Measurements from ENCODE around the gene GIT1.

The GIT1 gene

DNA sequence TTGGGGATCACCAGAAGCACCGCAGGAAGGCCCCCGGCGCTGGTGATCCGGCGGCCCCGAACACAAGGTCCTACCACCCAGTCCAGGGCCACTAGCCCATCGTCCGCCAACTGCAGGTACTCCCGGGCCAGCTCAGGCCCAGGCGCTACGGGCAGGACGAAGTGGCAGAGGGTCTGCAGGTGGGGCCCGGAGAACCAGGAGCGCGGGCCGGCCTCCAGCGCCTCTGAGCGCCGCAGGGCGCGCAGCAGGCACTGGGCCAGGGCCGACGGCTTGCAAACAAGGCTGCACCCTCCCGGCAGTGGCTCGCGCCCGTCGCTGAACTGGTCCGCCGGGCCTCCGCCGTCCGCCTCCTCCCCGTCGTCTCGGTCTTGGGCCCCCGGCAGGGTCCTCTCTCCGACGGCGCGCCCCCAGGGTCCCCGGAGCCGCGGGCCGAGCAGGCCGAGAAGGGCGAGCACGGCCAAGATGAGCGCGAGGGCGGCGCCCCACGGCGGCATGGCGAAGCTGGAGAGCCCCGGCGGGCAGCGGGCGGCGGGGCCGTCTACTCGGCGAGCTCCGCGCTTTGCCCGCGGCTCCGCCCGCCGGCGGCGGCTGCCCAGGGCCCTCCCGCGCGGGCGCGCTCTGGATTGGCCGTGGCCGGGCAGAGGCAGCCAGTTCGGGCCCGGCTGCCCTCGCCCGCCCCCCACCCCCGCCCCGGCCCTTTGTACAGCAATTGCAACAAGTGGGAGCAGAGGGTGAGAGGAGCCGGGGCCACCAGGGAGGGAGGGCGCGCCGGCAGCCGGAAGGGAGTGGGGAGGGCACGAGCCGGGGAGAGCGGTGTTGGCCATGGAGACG is 22.8 kb downstream of the GIT1 start, which contains the start of gene ABHD15:
TSS of gene ABHD15 (minus strand) at position 565 of the 831 bp plus-strand sequence. CDS start at position 494, 71 bp downstream.
- Histone ChIP-seq H3K4me3 (replicated peaks; ENCODE audit: insufficient read depth, low read length) (peak within 1 kb of the TSS; percentile 76), H3K27me3 (ENCODE audit: insufficient read depth, poor library complexity, severe bottlenecking) (no peaks in the 10 kb centered on the region), H3K27ac (replicated peaks) (peak within 1 kb of the TSS; percentile 80)
- peak; percentile 44 to 66 for DNase-seq (ENCODE audit: low read depth in 1 of 2, low spot score in 1 of 2)
- TF ChIP-seq SPI1 (IDR thresholded peaks at IDR 0.05; ENCODE audit: borderline replicate concordance, low read depth) (no peak), GABPA (IDR thresholded peaks at IDR 0.05; ENCODE audit: low read depth) (no peak; the same call in 1 of the 2 replicates), POLR2AphosphoS5 (IDR thresholded peaks at IDR 0.05; ENCODE audit: low read depth) (no peak), REST (IDR thresholded peaks at IDR 0.05; ENCODE audit: insufficient replicate concordance, low read depth) (no peak)
- TF ChIP-seq, protein P1, sequence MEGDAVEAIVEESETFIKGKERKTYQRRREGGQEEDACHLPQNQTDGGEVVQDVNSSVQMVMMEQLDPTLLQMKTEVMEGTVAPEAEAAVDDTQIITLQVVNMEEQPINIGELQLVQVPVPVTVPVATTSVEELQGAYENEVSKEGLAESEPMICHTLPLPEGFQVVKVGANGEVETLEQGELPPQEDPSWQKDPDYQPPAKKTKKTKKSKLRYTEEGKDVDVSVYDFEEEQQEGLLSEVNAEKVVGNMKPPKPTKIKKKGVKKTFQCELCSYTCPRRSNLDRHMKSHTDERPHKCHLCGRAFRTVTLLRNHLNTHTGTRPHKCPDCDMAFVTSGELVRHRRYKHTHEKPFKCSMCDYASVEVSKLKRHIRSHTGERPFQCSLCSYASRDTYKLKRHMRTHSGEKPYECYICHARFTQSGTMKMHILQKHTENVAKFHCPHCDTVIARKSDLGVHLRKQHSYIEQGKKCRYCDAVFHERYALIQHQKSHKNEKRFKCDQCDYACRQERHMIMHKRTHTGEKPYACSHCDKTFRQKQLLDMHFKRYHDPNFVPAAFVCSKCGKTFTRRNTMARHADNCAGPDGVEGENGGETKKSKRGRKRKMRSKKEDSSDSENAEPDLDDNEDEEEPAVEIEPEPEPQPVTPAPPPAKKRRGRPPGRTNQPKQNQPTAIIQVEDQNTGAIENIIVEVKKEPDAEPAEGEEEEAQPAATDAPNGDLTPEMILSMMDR (IDR thresholded peaks at IDR 0.05; ENCODE audit: insufficient read depth, low read length) = no peak

GRCh38 chr17:29565643-29566472 is 23.6 kb downstream of the GIT1 start:
- Histone ChIP-seq H3K4me3 (replicated peaks; ENCODE audit: insufficient read depth, low read length) (peak overlapping the region; percentile 76), H3K27ac (replicated peaks) (peak overlapping the region; percentile 57), H3K27me3 (ENCODE audit: insufficient read depth, poor library complexity, severe bottlenecking) (no peaks in the 10 kb centered on the region)
- TF ChIP-seq SPI1 (IDR thresholded peaks at IDR 0.05; ENCODE audit: borderline replicate concordance, low read depth) (no peak), POLR2AphosphoS5 (IDR thresholded peaks at IDR 0.05; ENCODE audit: low read depth) (no peak), REST (IDR thresholded peaks at IDR 0.05; ENCODE audit: insufficient replicate concordance, low read depth) (no peak), GABPA (IDR thresholded peaks at IDR 0.05; ENCODE audit: low read depth) (no peak)
- TF ChIP-seq, protein P1 (IDR thresholded peaks at IDR 0.05; ENCODE audit: insufficient read depth, low read length) = no peak
- DNase-seq (ENCODE audit: low read depth in 1 of 2, low spot score in 1 of 2) = peak in 1 of 2 experiments; percentile 58

- H3K27me3 ChIP-seq (ENCODE audit: insufficient read depth, poor library complexity, severe bottlenecking) = no peaks in the 10 kb centered on the region
- no peak overlapping the region for H3K27ac ChIP-seq (replicated peaks)
- H3K4me3 ChIP-seq (replicated peaks; ENCODE audit: insufficient read depth, low read length) = no peak overlapping the region
- DNase-seq (ENCODE audit: low read depth in 1 of 2, low spot score in 1 of 2) = no peak
- TF ChIP-seq POLR2AphosphoS5 (IDR thresholded peaks at IDR 0.05; ENCODE audit: low read depth) (no peak), SPI1 (IDR thresholded peaks at IDR 0.05; ENCODE audit: borderline replicate concordance, low read depth) (no peak), GABPA (IDR thresholded peaks at IDR 0.05; ENCODE audit: low read depth) (no peak), REST (IDR thresholded peaks at IDR 0.05; ENCODE audit: insufficient replicate concordance, low read depth) (no peak)
- TF ChIP-seq, protein P1 (IDR thresholded peaks at IDR 0.05; ENCODE audit: insufficient read depth, low read length) = no peak
These were observed 25.6 kb downstream of the GIT1 start for GRCh38 chr17:29563816-29564215.
